ENCODE results near the gene DPT. TPM values are rescaled to one million over a fixed set of nuclear protein-coding genes. Genes with fewer than 3 reads are reported as not detected.

The DPT gene
- total and polyA plus RNA-seq, 2 donors (not counting 3 experiments of a cell fraction or from before 2014, with no cell fraction given), result not detected

DNA sequence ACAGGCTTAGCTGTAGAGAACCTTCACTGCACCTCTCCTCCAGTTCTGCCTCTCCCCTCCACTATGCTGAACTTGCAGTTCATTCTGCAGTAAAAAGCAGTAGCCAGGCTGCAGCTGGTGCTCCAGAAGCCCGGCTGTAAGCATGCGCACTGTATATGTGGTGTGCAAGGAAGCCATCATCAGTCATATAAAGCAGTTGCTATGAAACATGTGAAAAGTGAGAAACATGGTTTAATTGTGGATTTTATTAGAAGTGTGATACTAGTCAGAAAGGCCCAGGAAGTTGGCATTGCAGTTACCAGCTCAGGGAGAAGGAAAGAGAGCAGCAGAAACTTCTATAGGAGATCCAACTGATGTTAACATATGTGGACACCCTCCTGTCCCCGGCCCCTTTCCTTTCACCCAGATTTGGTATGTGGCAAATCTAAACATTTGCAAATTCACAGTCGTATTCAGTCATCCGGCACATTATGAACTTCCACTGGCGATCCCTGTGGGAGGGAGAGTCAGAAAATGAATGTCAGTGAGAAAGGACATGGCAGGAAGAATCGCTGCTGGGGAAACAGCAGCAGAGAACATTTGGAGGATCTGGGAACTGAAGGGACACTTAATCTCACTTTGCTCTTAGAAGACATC is 32.8 kb downstream of the DPT start:
- no peaks in the 10 kb centered on the region for H3K79me2 ChIP-seq (ENCODE audit: control insufficient read depth, insufficient read depth, low read length)
- DNase-seq (ENCODE audit: low read depth, low spot score) (no peak), FAIRE-seq (no peak)
- dilution Hi-C loops (cut with MboI; ENCODE audit: extremely low pct_ligation_motif_present, low sequenced_read_pairs), result no loop called here
- no peaks in the 10 kb centered on the region for H4K20me1 ChIP-seq (replicated peaks; ENCODE audit: control insufficient read depth, extremely low read depth, insufficient read depth, low read length)
- BruUV-seq (replicated peaks), result no TSS peak
- no peaks in the 10 kb centered on the region for H3K36me3 ChIP-seq (ENCODE audit: control insufficient read depth in 2 of 2, extremely low read depth in 1 of 2, insufficient read depth in 2 of 2, low read length in 2 of 2)
- H3K9me3 ChIP-seq (replicated peaks; ENCODE audit: control insufficient read depth, insufficient read depth, low read length), result no peaks in the 10 kb centered on the region
- no peak overlapping the region for H3K4me2 ChIP-seq (ENCODE audit: insufficient read depth, low read length)
- H2AFZ ChIP-seq (ENCODE audit: low read depth, low read length), result no peak overlapping the region
- TF ChIP-seq GATA2 (IDR thresholded peaks at IDR 0.05; ENCODE audit: insufficient read depth, insufficient read length, low read depth, low read length) (no peak), JUN (IDR thresholded peaks at IDR 0.05; ENCODE audit: borderline replicate concordance, insufficient read depth, insufficient read length, low read depth) (no peak), FOS (IDR thresholded peaks at IDR 0.05; ENCODE audit: borderline replicate concordance, insufficient read depth, low read length) (no peak), POLR2A (IDR thresholded peaks at IDR 0.05; ENCODE audit: low read depth, low read length) (no peak), EZH2 (IDR thresholded peaks at IDR 0.05; ENCODE audit: borderline replicate concordance, low read depth, low read length, severe bottlenecking) (no peak), POLR2AphosphoS5 (IDR thresholded peaks at IDR 0.05; ENCODE audit: insufficient read depth, low read depth, low read length) (no peak), MYC (IDR thresholded peaks at IDR 0.05; ENCODE audit: low read depth, low read length) (no peak)
- TF ChIP-seq, protein P1, sequence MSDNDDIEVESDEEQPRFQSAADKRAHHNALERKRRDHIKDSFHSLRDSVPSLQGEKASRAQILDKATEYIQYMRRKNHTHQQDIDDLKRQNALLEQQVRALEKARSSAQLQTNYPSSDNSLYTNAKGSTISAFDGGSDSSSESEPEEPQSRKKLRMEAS (IDR thresholded peaks at IDR 0.05; ENCODE audit: insufficient read depth, insufficient read length), result no peak
- TF ChIP-seq, protein P2, sequence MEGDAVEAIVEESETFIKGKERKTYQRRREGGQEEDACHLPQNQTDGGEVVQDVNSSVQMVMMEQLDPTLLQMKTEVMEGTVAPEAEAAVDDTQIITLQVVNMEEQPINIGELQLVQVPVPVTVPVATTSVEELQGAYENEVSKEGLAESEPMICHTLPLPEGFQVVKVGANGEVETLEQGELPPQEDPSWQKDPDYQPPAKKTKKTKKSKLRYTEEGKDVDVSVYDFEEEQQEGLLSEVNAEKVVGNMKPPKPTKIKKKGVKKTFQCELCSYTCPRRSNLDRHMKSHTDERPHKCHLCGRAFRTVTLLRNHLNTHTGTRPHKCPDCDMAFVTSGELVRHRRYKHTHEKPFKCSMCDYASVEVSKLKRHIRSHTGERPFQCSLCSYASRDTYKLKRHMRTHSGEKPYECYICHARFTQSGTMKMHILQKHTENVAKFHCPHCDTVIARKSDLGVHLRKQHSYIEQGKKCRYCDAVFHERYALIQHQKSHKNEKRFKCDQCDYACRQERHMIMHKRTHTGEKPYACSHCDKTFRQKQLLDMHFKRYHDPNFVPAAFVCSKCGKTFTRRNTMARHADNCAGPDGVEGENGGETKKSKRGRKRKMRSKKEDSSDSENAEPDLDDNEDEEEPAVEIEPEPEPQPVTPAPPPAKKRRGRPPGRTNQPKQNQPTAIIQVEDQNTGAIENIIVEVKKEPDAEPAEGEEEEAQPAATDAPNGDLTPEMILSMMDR (IDR thresholded peaks at IDR 0.05; ENCODE audit: extremely low read depth in 1 of 2, insufficient read depth in 1 of 2, low read depth in 1 of 2, low read length in 2 of 2), result no peak
- no peaks in the 10 kb centered on the region for H3K4me1 ChIP-seq (ENCODE audit: control insufficient read depth, extremely low read depth, insufficient read depth, low read length)
- H3K4me3 ChIP-seq (replicated peaks in 1 of 3; ENCODE audit: insufficient read depth in 1 of 3, low read depth in 1 of 3, low read length in 3 of 3), result no peak overlapping the region
- CTCF ChIA-PET, result no interaction called here
- POLR2A ChIA-PET, result no interaction called here
- H3K9me1 ChIP-seq (replicated peaks; ENCODE audit: control insufficient read depth, extremely low read depth, insufficient read depth, low read length), result peaks cover 2% of the 10 kb centered on the region
- no peak overlapping the region for H3K9ac ChIP-seq (replicated peaks; ENCODE audit: extremely low read depth, insufficient read depth, low read length)
- H3K27me3 ChIP-seq (ENCODE audit: control insufficient read depth in 2 of 2, insufficient read depth in 2 of 2, low read length in 2 of 2), result no peaks in the 10 kb centered on the region
- H3K27ac ChIP-seq (ENCODE audit: insufficient read depth, low read depth, low read length), result no peak overlapping the region
- intact Hi-C loops (cut with micrococcal nuclease), result no loop called here
